ENCODE measurements around the gene TRIM48.
"Not testable (repeated sequence)": the region's sequence is repeated elsewhere in the genome, so short reads cannot be mapped to it uniquely, and the experiment has no call there.

TRIM48 gene, protein sequence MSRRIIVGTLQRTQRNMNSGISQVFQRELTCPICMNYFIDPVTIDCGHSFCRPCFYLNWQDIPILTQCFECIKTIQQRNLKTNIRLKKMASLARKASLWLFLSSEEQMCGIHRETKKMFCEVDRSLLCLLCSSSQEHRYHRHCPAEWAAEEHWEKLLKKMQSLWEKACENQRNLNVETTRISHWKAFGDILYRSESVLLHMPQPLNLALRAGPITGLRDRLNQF

DNA sequence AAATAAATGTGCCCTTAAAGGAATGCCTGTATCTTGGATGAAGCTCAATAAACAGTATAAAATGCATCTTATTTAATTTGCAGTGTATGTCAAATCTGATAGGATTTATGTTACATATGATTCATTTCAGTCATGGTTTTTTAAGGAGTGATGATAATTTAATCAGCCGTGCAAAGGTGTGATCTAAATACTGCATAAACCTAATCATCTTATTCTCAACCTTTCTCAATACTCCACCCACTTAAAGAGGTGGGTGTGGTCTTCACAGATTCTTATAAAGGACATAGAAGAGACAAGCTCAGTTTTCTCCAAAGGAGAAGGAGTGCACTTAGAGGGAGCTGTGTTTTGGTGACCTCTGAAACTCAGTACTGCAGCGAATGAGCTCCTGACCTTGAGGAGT lies at the start of gene TRIM48:
TSS of gene TRIM48 (plus strand) at position 301 of the 400 bp plus-strand sequence. CDS start 113 bp downstream, outside the sequence.
- DNase-seq (ENCODE audit: low read depth in 2 of 2): not testable (repeated sequence)

DNA sequence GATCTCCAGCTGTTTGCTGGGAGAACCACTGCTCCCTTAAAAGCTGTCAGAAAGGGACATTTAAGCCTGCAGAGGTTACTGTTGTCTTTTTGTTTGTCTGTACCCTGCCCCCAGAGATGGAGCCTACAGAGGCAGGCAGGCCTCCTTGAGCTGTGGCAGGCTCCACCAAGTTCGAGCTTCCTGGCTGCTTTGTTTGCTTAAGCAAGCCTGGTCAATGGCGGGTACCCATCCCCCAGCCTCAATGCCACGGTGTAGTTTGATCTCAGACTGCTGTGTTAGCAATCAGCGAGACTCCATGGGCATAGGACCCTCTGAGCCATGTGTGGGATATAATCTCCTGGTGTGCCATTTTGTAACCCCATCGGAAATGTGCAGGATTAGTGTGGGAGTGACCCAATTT lies 23.6 kb upstream of the TRIM48 start:
- not testable (repeated sequence) for DNase-seq (ENCODE audit: low read depth in 2 of 2)

DNA sequence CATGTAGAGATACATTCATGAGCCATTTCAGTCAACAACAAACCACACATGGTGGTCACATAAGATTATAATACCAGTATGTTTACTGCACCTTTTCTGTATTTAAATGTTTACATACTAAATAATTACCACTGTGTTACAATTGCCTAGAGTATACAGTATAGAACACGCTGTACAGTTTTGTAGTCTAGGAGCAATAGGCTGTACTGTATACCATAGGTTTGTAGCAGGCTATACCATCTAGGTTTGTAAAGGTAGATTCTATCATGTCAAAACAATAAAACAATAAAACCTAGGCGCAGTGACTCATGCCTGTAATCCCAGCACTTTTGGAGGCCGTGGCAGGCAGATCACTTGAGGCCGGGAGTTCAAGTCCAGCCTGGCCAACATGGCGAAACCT lies 1.1 kb downstream of the TRIM48 start:
- DNase-seq (ENCODE audit: low read depth in 2 of 2): no peak

Measured in stimulated activated CD8-positive, alpha-beta memory T cell treated with anti-CD3 and anti-CD28 coated beads, Interleukin-7, amount 100 ng/mL, for 1 hour (primary cell).